Dendritic cell treated with granulocyte-macrophage colony-stimulating factor and Interleukin-4, amounts not matched to agents 40 ng/mL and 50 ng/mL, for 4 days (primary cell): ENCODE data around the gene KNSTRN.

Source experiments
- H3K27ac Mint-ChIP-seq: one replicate; pipeline ENCODE4 v1.8.0; 2022; ENCODE audit warnings: mild to moderate bottlenecking, mixed read lengths
- H3K27me3 Mint-ChIP-seq: one replicate; pipeline ENCODE4 v1.8.0; 2022; ENCODE audit warnings: mild to moderate bottlenecking, mixed read lengths
- H3K36me3 Mint-ChIP-seq: one replicate; pipeline ENCODE4 v1.8.0; 2022; ENCODE audit warnings: low read depth, mixed read lengths
- H3K4me1 Mint-ChIP-seq: one replicate; pipeline ENCODE4 v1.8.0; 2022; ENCODE audit warnings: low read depth, mixed read lengths
- H3K4me3 Mint-ChIP-seq: one replicate; pipeline ENCODE4 v1.8.0; 2022; ENCODE audit warnings: mild to moderate bottlenecking, moderate library complexity, mixed read lengths
- H3K9me3 Mint-ChIP-seq: one replicate; pipeline ENCODE4 v1.8.0; 2022; ENCODE audit warnings: mixed read lengths
- intact Hi-C: fragments of 100-400 bp; cut with micrococcal nuclease; formaldehyde crosslinking; loops from one replicate; pipeline ENCODE4 v1.15.0; 2022

Gene KNSTRN

GRCh38 chr15:40381818-40382529, 547 bp upstream of the KNSTRN start:
- intact Hi-C loops = loop anchor here (2.0 kb wide), 1 partner anchor 13 kb away; no protein-coding TSS in a partner anchor
- peaks cover 46% of the 10 kb centered on the region for H3K4me1 Mint-ChIP-seq
- no peak overlapping the region for H3K4me3 Mint-ChIP-seq

GRCh38 chr15:40386480-40386879, 4.0 kb downstream of the KNSTRN start:
- H3K4me1 Mint-ChIP-seq = peaks cover 56% of the 10 kb centered on the region
- no peaks in the 10 kb centered on the region for H3K27me3 Mint-ChIP-seq
- H3K4me3 Mint-ChIP-seq = no peak overlapping the region
- H3K9me3 Mint-ChIP-seq = no peaks in the 10 kb centered on the region
- H3K36me3 Mint-ChIP-seq = peaks cover 47% of the 10 kb centered on the region
- intact Hi-C loops = no loop called here
- H3K27ac Mint-ChIP-seq = no peak overlapping the region

More at GRCh38 chr15:40381818-40382529, 547 bp upstream of the KNSTRN start:
- no peaks in the 10 kb centered on the region for H3K27me3 Mint-ChIP-seq
- H3K27ac Mint-ChIP-seq = peak overlapping the region; percentile 90
- peaks cover 13% of the 10 kb centered on the region for H3K36me3 Mint-ChIP-seq
- no peaks in the 10 kb centered on the region for H3K9me3 Mint-ChIP-seq

- Mint-ChIP-seq H3K4me3 (peak overlapping the region; percentile 26), H3K4me1 (peaks cover 40% of the 10 kb centered on the region), H3K27me3 (no peaks in the 10 kb centered on the region), H3K9me3 (no peaks in the 10 kb centered on the region), H3K27ac (peak overlapping the region; percentile 80), H3K36me3 (peaks cover 65% of the 10 kb centered on the region)
- intact Hi-C loops = loop anchor here (2.0 kb wide), 1 partner anchor 16 kb away; the partner anchor contains the start of gene IVD
These were observed 6.7 kb downstream of the KNSTRN start for GRCh38 chr15:40388941-40389823.

- Mint-ChIP-seq H3K9me3 (no peaks in the 10 kb centered on the region), H3K4me3 (no peak overlapping the region), H3K4me1 (peaks cover 36% of the 10 kb centered on the region), H3K27me3 (no peaks in the 10 kb centered on the region), H3K27ac (peak overlapping the region; percentile 80), H3K36me3 (peaks cover 65% of the 10 kb centered on the region)
- intact Hi-C loops = loop anchor here (2.0 kb wide), 1 partner anchor 15 kb away; the partner anchor contains the start of gene IVD
These were observed 7.5 kb downstream of the KNSTRN start for GRCh38 chr15:40389824-40390595.

GRCh38 chr15:40392986-40393948, 10.7 kb downstream of the KNSTRN start:
- Mint-ChIP-seq H3K36me3 (peaks cover 45% of the 10 kb centered on the region), H3K4me1 (peaks cover 46% of the 10 kb centered on the region), H3K27me3 (no peaks in the 10 kb centered on the region), H3K4me3 (no peak overlapping the region), H3K9me3 (no peaks in the 10 kb centered on the region), H3K27ac (no peak overlapping the region)
- intact Hi-C loops = no loop called here

GRCh38 chr15:40397688-40398412, 15.3 kb downstream of the KNSTRN start:
- Mint-ChIP-seq H3K9me3 (no peaks in the 10 kb centered on the region), H3K4me3 (no peak overlapping the region), H3K27me3 (no peaks in the 10 kb centered on the region), H3K27ac (no peak overlapping the region), H3K4me1 (peaks cover 37% of the 10 kb centered on the region), H3K36me3 (peaks cover 11% of the 10 kb centered on the region)
- intact Hi-C loops = no loop called here

- Mint-ChIP-seq H3K4me3 (no peak overlapping the region), H3K27ac (no peak overlapping the region), H3K9me3 (no peaks in the 10 kb centered on the region), H3K27me3 (no peaks in the 10 kb centered on the region), H3K36me3 (peaks cover 5% of the 10 kb centered on the region), H3K4me1 (peaks cover 34% of the 10 kb centered on the region)
- intact Hi-C loops = no loop called here
These were observed 15.9 kb downstream of the KNSTRN start for GRCh38 chr15:40398413-40398873.

GRCh38 chr15:40399370-40399769, 16.8 kb downstream of the KNSTRN start:
- no peak overlapping the region for H3K4me3 Mint-ChIP-seq
- H3K27ac Mint-ChIP-seq = no peak overlapping the region
- no peaks in the 10 kb centered on the region for H3K27me3 Mint-ChIP-seq
- H3K9me3 Mint-ChIP-seq = no peaks in the 10 kb centered on the region
- no peaks in the 10 kb centered on the region for H3K36me3 Mint-ChIP-seq
- intact Hi-C loops = no loop called here
- peaks cover 30% of the 10 kb centered on the region for H3K4me1 Mint-ChIP-seq

- H3K4me3 Mint-ChIP-seq = peak within 1 kb of the TSS; percentile 88
- peak within 1 kb of the TSS; percentile 86 for H3K27ac Mint-ChIP-seq
- peaks cover 36% of the 10 kb centered on the region for H3K36me3 Mint-ChIP-seq
- H3K4me1 Mint-ChIP-seq = peaks cover 31% of the 10 kb centered on the region
- intact Hi-C loops = loop anchor here (1.0 to 2.0 kb wide), 2 partner anchors 17 to 37 kb away; no protein-coding TSS in a partner anchor
- H3K9me3 Mint-ChIP-seq = no peaks in the 10 kb centered on the region
- no peaks in the 10 kb centered on the region for H3K27me3 Mint-ChIP-seq
These were observed 23.2 kb downstream of the KNSTRN start, which contains the start of gene IVD for GRCh38 chr15:40405501-40406381. TSS of gene IVD (plus strand) at chr15:40405795. CDS start at chr15:40405828, 33 bp downstream.

- intact Hi-C loops = no loop called here
- H3K36me3 Mint-ChIP-seq = peaks cover 53% of the 10 kb centered on the region
- H3K4me1 Mint-ChIP-seq = peaks cover 31% of the 10 kb centered on the region
- peak overlapping the region; percentile 30 for H3K4me3 Mint-ChIP-seq
- no peaks in the 10 kb centered on the region for H3K9me3 Mint-ChIP-seq
- no peaks in the 10 kb centered on the region for H3K27me3 Mint-ChIP-seq
- H3K27ac Mint-ChIP-seq = peak overlapping the region; percentile 3
These were observed 24.9 kb downstream of the KNSTRN start for GRCh38 chr15:40407330-40407990.

GRCh38 chr15:40409366-40409765, 26.8 kb downstream of the KNSTRN start:
- Mint-ChIP-seq H3K36me3 (peaks cover 72% of the 10 kb centered on the region), H3K4me3 (no peak overlapping the region), H3K27ac (no peak overlapping the region), H3K9me3 (no peaks in the 10 kb centered on the region), H3K27me3 (no peaks in the 10 kb centered on the region), H3K4me1 (peaks cover 31% of the 10 kb centered on the region)
- intact Hi-C loops = no loop called here
